DND-41 (cell line): ENCODE results near the gene GSTP1.
"Not testable (repeated sequence)": the region's sequence is repeated elsewhere in the genome, so short reads cannot be mapped to it uniquely, and the experiment has no call there.

Experiments used
- EZH2 ChIP-seq: IDR thresholded peaks from 3 replicates; pipeline ENCODE4 v1.6.1; 2012; ENCODE audit warnings: borderline replicate concordance, low read depth, mild to moderate bottlenecking, moderate library complexity, low read length, inconsistent platforms; ENCODE audit not compliant: severe bottlenecking
- TF ChIP-seq, protein P1 (sequence below): IDR thresholded peaks from 2 replicates; pipeline ENCODE4 v1.5.1; 2012; ENCODE audit warnings: borderline replicate concordance, low read length, moderate library complexity, mild to moderate bottlenecking; ENCODE audit not compliant: poor library complexity, severe bottlenecking; ENCODE audit errors: extremely low read depth

DNA sequence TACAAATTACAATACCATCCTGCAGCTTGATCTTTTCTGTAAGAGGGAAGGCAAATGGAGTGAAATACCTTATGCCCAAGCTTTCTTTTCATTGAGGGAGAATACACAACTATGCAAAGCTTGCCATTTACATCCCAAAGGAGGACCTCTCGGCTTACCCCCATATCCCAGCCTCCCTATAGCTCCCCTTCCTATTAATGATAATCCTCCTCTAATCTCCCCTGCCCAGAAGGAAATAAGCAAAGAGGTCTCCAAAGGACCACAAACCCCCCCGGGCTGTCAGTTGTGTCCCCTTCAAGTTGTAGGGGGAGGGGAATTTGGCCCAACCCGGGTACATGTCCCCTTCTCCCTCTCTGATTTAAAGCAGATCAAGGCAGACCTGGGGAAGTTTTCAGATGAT lies 38.3 kb downstream of the GSTP1 start:
- TF ChIP-seq, protein P1, sequence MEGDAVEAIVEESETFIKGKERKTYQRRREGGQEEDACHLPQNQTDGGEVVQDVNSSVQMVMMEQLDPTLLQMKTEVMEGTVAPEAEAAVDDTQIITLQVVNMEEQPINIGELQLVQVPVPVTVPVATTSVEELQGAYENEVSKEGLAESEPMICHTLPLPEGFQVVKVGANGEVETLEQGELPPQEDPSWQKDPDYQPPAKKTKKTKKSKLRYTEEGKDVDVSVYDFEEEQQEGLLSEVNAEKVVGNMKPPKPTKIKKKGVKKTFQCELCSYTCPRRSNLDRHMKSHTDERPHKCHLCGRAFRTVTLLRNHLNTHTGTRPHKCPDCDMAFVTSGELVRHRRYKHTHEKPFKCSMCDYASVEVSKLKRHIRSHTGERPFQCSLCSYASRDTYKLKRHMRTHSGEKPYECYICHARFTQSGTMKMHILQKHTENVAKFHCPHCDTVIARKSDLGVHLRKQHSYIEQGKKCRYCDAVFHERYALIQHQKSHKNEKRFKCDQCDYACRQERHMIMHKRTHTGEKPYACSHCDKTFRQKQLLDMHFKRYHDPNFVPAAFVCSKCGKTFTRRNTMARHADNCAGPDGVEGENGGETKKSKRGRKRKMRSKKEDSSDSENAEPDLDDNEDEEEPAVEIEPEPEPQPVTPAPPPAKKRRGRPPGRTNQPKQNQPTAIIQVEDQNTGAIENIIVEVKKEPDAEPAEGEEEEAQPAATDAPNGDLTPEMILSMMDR = not testable (repeated sequence)
- not testable (repeated sequence) for TF ChIP-seq EZH2
